IPS DF 6.9 (cell line): ENCODE measurements around the gene NAGS.
A peak's percentile ranks its signal among the peaks of the same experiment; 100 is the strongest.

Source experiments
- DNase-seq: peaks from one replicate; pipeline ENCODE4 v3.0.0-alpha.2; 2013; ENCODE audit warnings: low read depth, low spot score
- H3K27ac ChIP-seq: one replicate; pipeline ENCODE4 v1.5.1; 2013; ENCODE audit warnings: low read length, control low read depth
- H3K27me3 ChIP-seq: 2 replicates; pipeline ENCODE4 v1.6.1; 2013; ENCODE audit warnings: mild to moderate bottlenecking, low read length; ENCODE audit not compliant: control insufficient read depth, insufficient read depth
- H3K36me3 ChIP-seq: 2 replicates; pipeline ENCODE4 v1.6.1; 2013; ENCODE audit warnings: low read length; ENCODE audit not compliant: control insufficient read depth, insufficient read depth
- H3K4me1 ChIP-seq: 2 replicates; pipeline ENCODE4 v1.6.1; 2013; ENCODE audit warnings: low read length; ENCODE audit not compliant: control insufficient read depth, insufficient read depth
- H3K4me3 ChIP-seq: 2 replicates; pipeline ENCODE4 v1.5.1; 2013; ENCODE audit warnings: mild to moderate bottlenecking, low read length
- H3K9me3 ChIP-seq: 2 replicates; pipeline ENCODE4 v1.6.1; 2013; ENCODE audit warnings: low read length, inconsistent platforms; ENCODE audit not compliant: control insufficient read depth, insufficient read depth
- WGBS: extraction: QIAGEN DNeasy Blood & Tissue Kit; methylation state at CpG from one replicate; pipeline ENCODE4 v1.1.7; 2013; ENCODE audit warnings: mixed read lengths, missing lambda C conversion rate; ENCODE audit not compliant: insufficient read length, insufficient coverage; 5-methylcytosine and 5-hydroxymethylcytosine counted together

The NAGS gene

DNA sequence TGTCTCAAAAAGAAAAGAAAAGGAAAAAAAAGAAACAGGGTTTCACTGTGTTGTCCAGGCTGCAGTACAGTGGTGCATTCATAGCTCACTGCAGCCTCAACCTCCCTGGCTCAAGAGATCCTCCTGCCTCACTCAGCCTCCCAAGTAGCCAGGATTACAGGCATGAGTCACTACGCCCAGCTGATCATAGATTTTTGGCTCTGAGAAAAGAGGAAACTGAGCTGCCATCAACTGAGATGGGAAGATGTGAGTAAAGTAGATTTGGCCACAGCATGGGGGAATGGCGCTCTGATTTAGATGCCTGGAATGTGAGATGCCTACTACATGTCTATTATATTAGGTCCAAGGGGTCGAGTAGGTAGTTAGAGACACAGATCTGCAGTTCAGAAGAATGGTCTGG, 5.9 kb upstream of the NAGS start:
- peaks cover 2% of the 10 kb centered on the region; the same call in 1 of the 2 replicates for H3K27me3 ChIP-seq
- H3K27ac ChIP-seq: no peak overlapping the region
- H3K36me3 ChIP-seq: no peaks in the 10 kb centered on the region
- no peaks in the 10 kb centered on the region for H3K4me1 ChIP-seq
- no peaks in the 10 kb centered on the region for H3K9me3 ChIP-seq
- WGBS: no CpG with 5 or more reads among the region's 3 CpGs
- DNase-seq: no peak
- H3K4me3 ChIP-seq: no peak overlapping the region

- WGBS: no CpG with 5 or more reads among the region's 4 CpGs
These were observed 5.4 kb upstream of the NAGS start for GRCh38 chr17:43999024-43999423.

GRCh38 chr17:44000141-44000860, 4.1 kb upstream of the NAGS start:
- H3K27me3 ChIP-seq: peaks cover 2% of the 10 kb centered on the region; the same call in 1 of the 2 replicates
- no CpG with 5 or more reads among the region's 12 CpGs for WGBS
- no peak for DNase-seq
- H3K9me3 ChIP-seq: no peaks in the 10 kb centered on the region
- H3K4me1 ChIP-seq: peaks cover 3% of the 10 kb centered on the region
- H3K27ac ChIP-seq: no peak overlapping the region
- no peak overlapping the region for H3K4me3 ChIP-seq
- H3K36me3 ChIP-seq: no peaks in the 10 kb centered on the region

More at GRCh38 chr17:43999024-43999423, 5.4 kb upstream of the NAGS start:
- no peak overlapping the region for H3K4me3 ChIP-seq
- H3K9me3 ChIP-seq: no peaks in the 10 kb centered on the region
- no peaks in the 10 kb centered on the region for H3K4me1 ChIP-seq
- no peak for DNase-seq
- peaks cover 2% of the 10 kb centered on the region; the same call in 1 of the 2 replicates for H3K27me3 ChIP-seq
- H3K36me3 ChIP-seq: no peaks in the 10 kb centered on the region
- H3K27ac ChIP-seq: no peak overlapping the region

DNA sequence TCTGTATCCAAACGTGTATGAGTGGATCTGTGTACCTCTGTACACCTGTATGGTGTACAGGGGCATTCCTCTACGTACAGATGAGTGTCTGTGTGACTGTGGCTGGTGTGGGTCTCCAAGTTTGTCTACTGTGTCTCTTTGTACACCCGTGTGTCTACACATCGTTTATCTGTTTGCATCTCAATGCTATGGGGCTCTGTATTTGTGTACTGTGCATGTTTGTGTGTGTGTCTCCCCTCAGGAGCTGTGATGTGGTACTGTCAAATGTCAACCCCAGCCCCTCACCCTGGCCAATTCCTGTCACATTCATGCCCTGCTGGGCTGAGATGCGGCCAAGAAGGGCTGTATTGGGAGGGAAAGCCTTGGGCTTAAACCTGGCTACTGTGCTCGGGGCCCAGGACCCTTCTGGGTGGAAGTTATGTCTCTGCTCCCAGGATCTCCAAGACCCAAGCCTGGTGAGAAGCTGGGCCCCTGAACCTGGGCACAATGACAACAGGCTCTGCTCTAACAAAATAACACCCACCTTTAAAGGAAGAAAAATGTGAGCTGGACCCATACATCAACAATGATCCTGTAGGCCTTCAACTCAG, 3.5 kb upstream of the NAGS start:
- H3K27me3 ChIP-seq: peaks cover 5% of the 10 kb centered on the region; the same call in 1 of the 2 replicates
- DNase-seq: no peak
- no peak overlapping the region for H3K4me3 ChIP-seq
- no peaks in the 10 kb centered on the region for H3K36me3 ChIP-seq
- H3K27ac ChIP-seq: no peak overlapping the region
- no CpG with 5 or more reads among the region's 6 CpGs for WGBS
- no peaks in the 10 kb centered on the region for H3K9me3 ChIP-seq
- peaks cover 5% of the 10 kb centered on the region for H3K4me1 ChIP-seq

DNA sequence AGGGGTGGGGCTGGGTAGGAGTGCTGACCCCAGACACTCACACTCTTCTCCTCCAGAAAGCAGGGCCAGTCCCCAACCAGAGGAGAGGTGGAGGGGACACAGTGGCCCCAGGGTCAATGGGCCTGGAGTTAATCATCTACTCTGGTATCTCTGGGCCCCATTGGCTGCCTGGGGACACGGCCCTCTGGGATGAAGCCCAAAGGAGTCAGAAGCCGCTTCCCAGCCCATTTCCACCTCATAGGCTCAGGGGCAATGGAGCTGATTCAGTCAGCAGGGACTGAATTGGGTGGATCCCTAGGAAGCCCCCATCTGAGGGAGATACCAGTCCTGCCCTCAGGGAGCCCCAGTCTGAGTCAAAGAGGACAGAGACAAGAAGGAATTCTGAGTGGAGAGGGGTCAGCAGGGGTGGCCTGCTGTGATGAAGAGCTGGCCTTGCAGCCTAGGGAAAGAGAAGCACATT, 2.9 kb upstream of the NAGS start:
- no peak overlapping the region for H3K27ac ChIP-seq

GRCh38 chr17:44002141-44002848, 2.1 kb upstream of the NAGS start:
- Histone ChIP-seq H3K36me3 (no peaks in the 10 kb centered on the region), H3K4me3 (no peak overlapping the region), H3K9me3 (no peaks in the 10 kb centered on the region), H3K27me3 (peaks cover 5% of the 10 kb centered on the region; the same call in 1 of the 2 replicates), H3K27ac (no peak overlapping the region), H3K4me1 (peaks cover 5% of the 10 kb centered on the region)
- WGBS: no CpG with 5 or more reads among the region's 9 CpGs
- DNase-seq: no peak

More for the DNA sequence above, 2.9 kb upstream of the NAGS start:
- peaks cover 5% of the 10 kb centered on the region for H3K4me1 ChIP-seq
- H3K27me3 ChIP-seq: peaks cover 5% of the 10 kb centered on the region; the same call in 1 of the 2 replicates
- no peaks in the 10 kb centered on the region for H3K36me3 ChIP-seq
- DNase-seq: no peak
- H3K9me3 ChIP-seq: no peaks in the 10 kb centered on the region
- no peak overlapping the region for H3K4me3 ChIP-seq
- no CpG with 5 or more reads among the region's 2 CpGs for WGBS

- H3K27ac ChIP-seq: no peak overlapping the region
- peak overlapping the region; percentile 55 for H3K4me3 ChIP-seq
- H3K36me3 ChIP-seq: no peaks in the 10 kb centered on the region
- H3K4me1 ChIP-seq: peaks cover 5% of the 10 kb centered on the region
- no peaks in the 10 kb centered on the region for H3K9me3 ChIP-seq
- DNase-seq: no peak
- no CpG with 5 or more reads among the region's 71 CpGs for WGBS
- H3K27me3 ChIP-seq: peaks cover 5% of the 10 kb centered on the region; the same call in 1 of the 2 replicates
These were observed 522 bp downstream of the NAGS start for GRCh38 chr17:44004761-44005526.

DNA sequence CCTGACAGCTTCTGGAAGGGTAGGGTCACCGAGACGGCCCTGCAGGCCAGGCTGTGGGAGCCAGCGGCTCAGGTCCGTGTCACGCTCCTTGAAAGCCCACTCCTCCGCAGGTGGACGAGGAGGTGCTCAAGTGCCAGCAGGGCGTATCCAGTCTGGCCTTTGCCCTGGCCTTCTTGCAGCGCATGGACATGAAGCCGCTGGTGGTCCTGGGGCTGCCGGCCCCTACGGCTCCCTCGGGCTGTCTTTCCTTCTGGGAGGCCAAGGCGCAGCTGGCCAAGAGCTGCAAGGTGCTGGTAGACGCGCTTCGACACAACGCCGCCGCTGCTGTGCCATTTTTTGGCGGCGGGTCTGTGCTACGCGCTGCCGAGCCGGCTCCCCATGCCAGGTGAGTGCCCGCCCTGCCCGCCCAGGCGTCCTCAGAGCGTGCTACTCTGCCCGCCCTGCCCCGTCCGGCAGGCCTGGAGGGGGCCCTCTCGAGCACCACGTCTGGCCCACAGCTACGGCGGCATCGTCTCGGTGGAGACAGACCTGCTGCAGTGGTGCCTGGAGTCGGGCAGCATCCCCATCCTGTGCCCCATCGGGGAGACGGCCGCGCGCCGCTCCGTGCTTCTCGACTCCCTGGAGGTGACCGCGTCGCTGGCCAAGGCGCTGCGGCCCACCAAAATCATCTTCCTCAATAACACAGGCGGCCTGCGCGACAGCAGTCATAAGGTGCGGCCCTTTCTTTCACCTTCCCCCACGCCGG, 1.3 kb downstream of the NAGS start:
- DNase-seq: no peak
- H3K9me3 ChIP-seq: no peaks in the 10 kb centered on the region
- no peaks in the 10 kb centered on the region for H3K36me3 ChIP-seq
- H3K27ac ChIP-seq: no peak overlapping the region
- peaks cover 5% of the 10 kb centered on the region; the same call in 1 of the 2 replicates for H3K27me3 ChIP-seq
- WGBS: no CpG with 5 or more reads among the region's 59 CpGs
- peak overlapping the region; percentile 55; the same call in 1 of the 2 replicates for H3K4me3 ChIP-seq
- H3K4me1 ChIP-seq: peaks cover 5% of the 10 kb centered on the region

GRCh38 chr17:44006272-44006597, 1.8 kb downstream of the NAGS start:
- H3K4me1 ChIP-seq: peaks cover 5% of the 10 kb centered on the region
- H3K4me3 ChIP-seq: peak overlapping the region; percentile 55; the same call in 1 of the 2 replicates
- WGBS: no CpG with 5 or more reads among the region's 21 CpGs
- no peaks in the 10 kb centered on the region; the same call in 1 of the 2 replicates for H3K36me3 ChIP-seq
- H3K27me3 ChIP-seq: peaks cover 5% of the 10 kb centered on the region; the same call in 1 of the 2 replicates
- no peak for DNase-seq
- H3K27ac ChIP-seq: no peak overlapping the region
- no peaks in the 10 kb centered on the region for H3K9me3 ChIP-seq
